22Rv1 (cell line): ENCODE data around the gene SORL1.

Experiments used
- CTCF ChIP-seq: fragments of 450-650 bp; IDR thresholded peaks from 2 replicates; pipeline ENCODE4 v1.5.1; 2017; ENCODE audit warnings: mild to moderate bottlenecking
- ZFX ChIP-seq: fragments of 450-650 bp; IDR thresholded peaks from 2 replicates; pipeline ENCODE4 v1.6.1; 2017; ENCODE audit warnings: antibody characterized with exemption, borderline replicate concordance

DNA sequence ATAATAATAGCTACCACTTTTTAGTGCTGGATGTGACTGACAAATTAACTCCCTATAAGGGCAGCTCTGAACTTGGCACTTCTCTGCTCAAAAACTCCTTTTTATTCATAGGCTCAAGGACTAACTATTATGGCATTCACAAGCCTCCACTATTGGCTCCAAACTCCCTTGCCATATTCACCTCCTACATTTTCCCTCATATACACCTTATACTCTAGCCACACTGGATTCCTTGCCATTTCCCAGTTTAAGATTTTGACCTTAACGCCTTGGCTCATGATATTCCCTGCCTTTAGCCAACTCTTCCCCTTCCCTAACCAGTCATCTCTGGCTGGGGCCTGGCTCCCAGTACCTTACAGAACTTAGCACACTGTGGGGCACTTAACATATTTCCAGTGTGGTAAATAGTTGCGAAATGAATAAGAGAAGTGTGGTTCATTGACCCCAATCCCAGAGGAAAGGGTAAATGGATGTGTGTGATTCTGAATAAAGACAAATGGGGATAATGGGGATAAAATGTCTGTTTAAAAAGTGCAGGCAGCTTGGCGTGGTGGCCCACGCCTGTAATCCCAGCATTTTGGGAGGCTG lies 40.0 kb upstream of the SORL1 start:
- TF ChIP-seq CTCF (no peak), ZFX (no peak)
